ENCODE results near the gene CNTNAP1.

Gene CNTNAP1

GRCh38 chr17:42670789-42671657 lies 11.3 kb upstream of the CNTNAP1 start:
- no peak for DNase-seq (ENCODE audit: low spot score)

- no peak for DNase-seq (ENCODE audit: low spot score)
These were observed 10.3 kb upstream of the CNTNAP1 start for GRCh38 chr17:42672038-42672437.

- DNase-seq (ENCODE audit: low spot score): no peak
These were observed 9.0 kb upstream of the CNTNAP1 start for GRCh38 chr17:42673266-42673884.

GRCh38 chr17:42673885-42674754 lies 8.2 kb upstream of the CNTNAP1 start:
- peak; percentile 83 for DNase-seq (ENCODE audit: low spot score)

- DNase-seq (ENCODE audit: low spot score): no peak
These were observed 7.5 kb upstream of the CNTNAP1 start for GRCh38 chr17:42674755-42675347.

GRCh38 chr17:42675348-42675964 lies 6.9 kb upstream of the CNTNAP1 start:
- no peak for DNase-seq (ENCODE audit: low spot score)

- DNase-seq (ENCODE audit: low spot score): peak; percentile 67
These were observed 6.3 kb upstream of the CNTNAP1 start for GRCh38 chr17:42675965-42676423.

- no peak for DNase-seq (ENCODE audit: low spot score)
These were observed 5.8 kb upstream of the CNTNAP1 start, which contains the start of gene PLEKHH3 for GRCh38 chr17:42676424-42677011. TSS of gene PLEKHH3 (minus strand) at chr17:42676994. CDS start at chr17:42676563, 431 bp downstream.

- DNase-seq (ENCODE audit: low spot score): peak; percentile 99
These were observed 5.1 kb upstream of the CNTNAP1 start for GRCh38 chr17:42677012-42677857.

- peak; percentile 98 for DNase-seq (ENCODE audit: low spot score)
These were observed 4.2 kb upstream of the CNTNAP1 start for GRCh38 chr17:42677921-42678781.

- peak; percentile 77 for DNase-seq (ENCODE audit: low spot score)
These were observed 3.3 kb upstream of the CNTNAP1 start for GRCh38 chr17:42678951-42679491.

GRCh38 chr17:42679492-42680330 lies 2.6 kb upstream of the CNTNAP1 start:
- peak; percentile 90 for DNase-seq (ENCODE audit: low spot score)

- no peak for DNase-seq (ENCODE audit: low spot score)
These were observed 2.0 kb upstream of the CNTNAP1 start for GRCh38 chr17:42680331-42680808.

- DNase-seq (ENCODE audit: low spot score): peak; percentile 73
These were observed 532 bp downstream of the CNTNAP1 start for GRCh38 chr17:42682722-42683403.

- no peak for DNase-seq (ENCODE audit: low spot score)
These were observed 1.2 kb downstream of the CNTNAP1 start for GRCh38 chr17:42683407-42684034.

GRCh38 chr17:42684929-42685556 lies 2.7 kb downstream of the CNTNAP1 start:
- no peak for DNase-seq (ENCODE audit: low spot score)
